Measurements from ENCODE around the gene FHOD3. TPM values are rescaled to one million over a fixed set of nuclear protein-coding genes. Genes with fewer than 3 reads are reported as not detected.

FHOD3 gene
- total RNA-seq, 2 experiments from 2014 or later: not detected

GRCh38 chr18:36769611-36770314 is 472.2 kb downstream of the FHOD3 start:
- DNase-seq: peak; percentile 24
- H3K36me3 Mint-ChIP-seq: no peaks in the 10 kb centered on the region
- H3K9me3 Mint-ChIP-seq: no peaks in the 10 kb centered on the region
- intact Hi-C loops (cut with micrococcal nuclease): no loop called here
- CTCF ChIA-PET: no interaction called here
- POLR2A ChIA-PET: no interaction called here
- H3K4me3 Mint-ChIP-seq: no peak overlapping the region
- peaks cover 7% of the 10 kb centered on the region for H3K4me1 Mint-ChIP-seq (ENCODE audit: low read depth)
- H3K27me3 Mint-ChIP-seq: peaks cover 2% of the 10 kb centered on the region
- no peak overlapping the region for H3K27ac Mint-ChIP-seq

DNA sequence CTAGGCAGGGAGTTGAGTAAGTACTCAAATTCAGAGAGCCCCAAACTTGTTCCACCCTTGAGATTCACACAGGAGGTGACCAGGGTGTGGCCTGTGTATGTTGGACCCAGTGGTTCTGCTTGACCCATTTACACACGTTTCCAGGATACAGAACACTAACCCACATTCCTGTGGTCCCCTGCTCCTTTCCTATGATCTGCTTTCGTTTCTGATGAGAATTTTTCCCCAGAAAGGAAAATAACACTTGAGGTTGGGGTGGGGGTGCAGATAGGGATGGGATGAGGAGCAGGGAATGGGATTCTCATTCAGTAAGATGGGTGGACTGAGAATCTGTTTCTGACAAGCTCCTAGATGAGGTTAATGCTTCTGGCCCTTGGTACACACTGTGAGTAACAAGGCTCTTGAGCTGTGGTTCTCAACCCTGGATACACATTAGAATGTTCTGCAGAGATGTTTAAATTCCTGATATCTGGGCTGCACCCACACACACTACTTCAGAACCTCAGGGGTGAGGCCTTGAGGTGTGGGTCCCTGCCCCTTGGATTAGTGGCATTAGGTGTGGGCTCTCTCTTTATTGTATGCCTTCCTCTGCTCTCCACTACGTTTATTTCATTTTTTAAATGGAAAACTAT is 472.9 kb downstream of the FHOD3 start:
- Mint-ChIP-seq H3K27ac (no peak overlapping the region), H3K4me1 (ENCODE audit: low read depth) (peaks cover 7% of the 10 kb centered on the region), H3K4me3 (no peak overlapping the region), H3K27me3 (peaks cover 2% of the 10 kb centered on the region), H3K9me3 (no peaks in the 10 kb centered on the region), H3K36me3 (no peaks in the 10 kb centered on the region)
- DNase-seq: no peak
- POLR2A ChIA-PET: no interaction called here
- intact Hi-C loops (cut with micrococcal nuclease): no loop called here
- CTCF ChIA-PET: no interaction called here

DNA sequence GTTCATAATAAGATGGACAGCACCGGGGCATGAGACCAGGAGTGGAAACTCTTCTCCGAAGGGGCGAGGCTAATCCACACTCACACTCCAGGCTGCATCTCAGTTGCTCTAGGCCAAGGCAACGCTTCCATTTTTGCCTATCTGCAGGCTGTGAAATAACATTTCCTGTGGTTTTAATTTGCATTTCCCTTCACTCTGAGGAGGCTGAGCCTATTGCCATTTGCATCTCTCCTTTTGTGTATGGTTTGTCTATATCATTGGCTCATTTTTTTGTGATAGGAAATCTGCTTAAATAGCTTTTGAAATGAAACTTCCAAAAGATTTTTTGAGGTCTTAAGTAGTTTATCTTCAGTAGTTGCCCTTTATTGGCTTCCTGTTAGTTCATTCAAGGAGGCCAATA is 473.7 kb downstream of the FHOD3 start:
- DNase-seq: no peak
- POLR2A ChIA-PET: no interaction called here
- Mint-ChIP-seq H3K36me3 (no peaks in the 10 kb centered on the region), H3K27me3 (peaks cover 2% of the 10 kb centered on the region), H3K4me3 (no peak overlapping the region), H3K4me1 (ENCODE audit: low read depth) (peaks cover 7% of the 10 kb centered on the region), H3K9me3 (no peaks in the 10 kb centered on the region), H3K27ac (no peak overlapping the region)
- intact Hi-C loops (cut with micrococcal nuclease): no loop called here
- CTCF ChIA-PET: no interaction called here

DNA sequence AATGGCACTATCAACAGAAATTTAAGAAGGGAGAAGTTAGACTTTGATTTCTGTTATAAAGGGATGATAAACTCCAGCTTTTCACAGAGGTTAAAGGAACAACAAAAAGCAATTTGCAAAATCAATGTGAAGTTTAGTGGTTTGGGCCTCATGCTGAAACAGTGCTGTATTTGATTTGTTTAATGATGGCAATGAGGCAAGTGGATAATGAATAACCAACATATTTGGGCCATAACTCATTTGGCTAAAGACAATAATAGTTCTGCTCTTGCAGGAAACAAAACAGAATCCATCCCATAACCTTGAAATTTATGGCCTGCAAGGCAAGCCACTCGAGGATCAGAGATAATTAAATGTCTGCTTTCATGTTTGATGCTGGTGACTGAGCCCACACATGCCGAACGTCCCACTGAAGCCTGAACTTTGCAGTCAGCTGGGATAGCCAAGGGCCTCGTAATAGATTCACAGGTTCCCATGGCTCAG is 474.8 kb downstream of the FHOD3 start:
- Mint-ChIP-seq H3K36me3 (no peaks in the 10 kb centered on the region), H3K9me3 (no peaks in the 10 kb centered on the region), H3K4me1 (ENCODE audit: low read depth) (peaks cover 7% of the 10 kb centered on the region), H3K27me3 (peaks cover 2% of the 10 kb centered on the region), H3K4me3 (no peak overlapping the region), H3K27ac (no peak overlapping the region)
- no peak for DNase-seq
- intact Hi-C loops (cut with micrococcal nuclease): no loop called here
- ChIA-PET POLR2A (no interaction called here), CTCF (no interaction called here)

DNA sequence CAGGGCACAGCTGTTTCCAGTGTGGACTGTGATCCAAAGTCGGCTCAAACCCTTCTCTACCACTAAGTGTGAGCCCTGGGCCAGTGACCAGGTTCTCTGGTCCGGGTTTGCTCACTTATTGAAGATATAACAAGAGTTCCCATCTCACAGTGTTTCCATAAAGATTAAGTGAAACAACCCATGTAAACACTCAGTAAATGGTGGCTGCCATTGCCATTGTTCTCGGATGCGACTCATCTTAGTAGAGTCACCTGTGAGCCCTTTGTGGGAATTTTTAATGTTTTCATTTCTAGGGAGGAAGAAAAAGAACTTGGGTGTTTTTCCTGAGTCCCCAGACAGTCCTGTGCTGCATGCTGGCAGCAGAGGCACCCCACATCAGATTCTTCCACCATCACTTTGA is 477.9 kb downstream of the FHOD3 start:
- ChIA-PET CTCF (no interaction called here), POLR2A (no interaction called here)
- H3K27ac Mint-ChIP-seq: no peak overlapping the region
- no peak overlapping the region for H3K4me3 Mint-ChIP-seq
- H3K4me1 Mint-ChIP-seq (ENCODE audit: low read depth): peaks cover 7% of the 10 kb centered on the region
- DNase-seq: no peak
- H3K27me3 Mint-ChIP-seq: peaks cover 2% of the 10 kb centered on the region
- no peaks in the 10 kb centered on the region for H3K9me3 Mint-ChIP-seq
- intact Hi-C loops (cut with micrococcal nuclease): no loop called here
- H3K36me3 Mint-ChIP-seq: peaks cover 4% of the 10 kb centered on the region

DNA sequence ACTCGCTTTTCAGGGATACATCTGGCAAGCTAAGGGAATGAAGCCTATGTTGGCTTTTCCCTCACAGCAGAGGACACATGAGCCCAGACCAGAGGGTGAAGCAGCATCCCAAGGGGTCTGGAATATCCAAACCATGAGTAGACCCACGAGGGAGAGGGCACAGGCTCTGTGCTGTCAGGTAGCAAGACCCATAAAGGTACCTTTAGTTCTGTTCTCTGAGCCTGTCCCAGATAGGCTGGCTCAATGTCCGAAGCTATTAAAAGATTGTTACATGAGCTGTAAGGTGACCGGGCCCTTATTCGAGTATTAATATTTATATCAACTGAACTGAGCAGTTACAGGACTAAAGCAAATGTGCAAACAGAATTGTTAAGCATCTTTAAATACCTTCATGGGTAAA is 479.1 kb downstream of the FHOD3 start:
- CTCF ChIA-PET: no interaction called here
- intact Hi-C loops (cut with micrococcal nuclease): no loop called here
- Mint-ChIP-seq H3K36me3 (peaks cover 7% of the 10 kb centered on the region), H3K4me3 (no peak overlapping the region), H3K9me3 (no peaks in the 10 kb centered on the region), H3K4me1 (ENCODE audit: low read depth) (no peaks in the 10 kb centered on the region), H3K27ac (no peak overlapping the region), H3K27me3 (peaks cover 2% of the 10 kb centered on the region)
- POLR2A ChIA-PET: no interaction called here
- no peak for DNase-seq

DNA sequence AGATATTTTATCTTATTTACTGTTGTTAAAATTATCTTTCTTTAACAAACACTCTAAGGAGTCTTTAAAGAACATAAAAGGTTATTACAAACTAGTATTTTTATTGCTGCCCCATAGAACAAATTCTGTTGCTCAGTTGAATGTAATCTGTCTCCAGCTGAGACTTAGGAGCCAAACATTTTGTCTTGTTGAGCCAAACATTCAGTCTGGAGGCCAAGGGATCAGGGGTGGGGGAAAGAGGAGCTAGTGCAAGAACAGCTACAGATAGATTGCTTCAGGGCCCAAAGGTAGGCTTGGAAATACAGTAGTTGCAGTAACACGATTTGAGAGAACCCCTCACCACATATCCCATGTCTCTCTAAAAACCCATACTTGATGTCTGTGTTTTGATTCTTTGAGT is 480.1 kb downstream of the FHOD3 start:
- POLR2A ChIA-PET: no interaction called here
- H3K27ac Mint-ChIP-seq: no peak overlapping the region
- intact Hi-C loops (cut with micrococcal nuclease): no loop called here
- H3K36me3 Mint-ChIP-seq: peaks cover 7% of the 10 kb centered on the region
- H3K4me3 Mint-ChIP-seq: no peak overlapping the region
- H3K9me3 Mint-ChIP-seq: no peaks in the 10 kb centered on the region
- no peak for DNase-seq
- CTCF ChIA-PET: interaction anchor here (1.0 kb wide), 1 partner anchor 90 kb away, joined by 4 read pairs; no protein-coding TSS in a partner anchor
- H3K4me1 Mint-ChIP-seq (ENCODE audit: low read depth): no peaks in the 10 kb centered on the region
- peaks cover 2% of the 10 kb centered on the region for H3K27me3 Mint-ChIP-seq

DNA sequence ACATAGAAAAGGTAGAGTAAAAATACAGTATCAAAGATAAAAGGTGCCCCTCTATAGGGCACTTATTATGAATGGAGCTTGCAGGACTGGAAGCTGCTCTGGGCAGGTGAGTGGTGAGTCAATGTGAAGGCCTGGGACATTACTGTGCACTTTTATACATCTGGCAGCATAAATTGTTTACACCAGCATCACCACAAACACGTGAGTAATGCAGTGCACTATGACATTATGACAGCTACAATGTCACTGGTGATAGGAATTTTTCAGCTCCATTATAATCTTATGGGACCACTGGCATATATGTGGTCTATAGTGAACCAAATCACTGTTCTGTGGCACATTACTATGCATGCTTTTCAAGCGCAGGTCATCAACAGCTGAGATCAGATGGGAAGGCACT is 483.2 kb downstream of the FHOD3 start:
- intact Hi-C loops (cut with micrococcal nuclease): no loop called here
- no peak overlapping the region for H3K4me3 Mint-ChIP-seq
- POLR2A ChIA-PET: no interaction called here
- H3K36me3 Mint-ChIP-seq: peaks cover 10% of the 10 kb centered on the region
- no peaks in the 10 kb centered on the region for H3K27me3 Mint-ChIP-seq
- no peaks in the 10 kb centered on the region for H3K9me3 Mint-ChIP-seq
- no peak overlapping the region for H3K27ac Mint-ChIP-seq
- CTCF ChIA-PET: interaction anchor here (0.5 kb wide), 1 partner anchor 204 kb away, joined by 4 read pairs; no protein-coding TSS in a partner anchor
- no peaks in the 10 kb centered on the region for H3K4me1 Mint-ChIP-seq (ENCODE audit: low read depth)
- no peak for DNase-seq

DNA sequence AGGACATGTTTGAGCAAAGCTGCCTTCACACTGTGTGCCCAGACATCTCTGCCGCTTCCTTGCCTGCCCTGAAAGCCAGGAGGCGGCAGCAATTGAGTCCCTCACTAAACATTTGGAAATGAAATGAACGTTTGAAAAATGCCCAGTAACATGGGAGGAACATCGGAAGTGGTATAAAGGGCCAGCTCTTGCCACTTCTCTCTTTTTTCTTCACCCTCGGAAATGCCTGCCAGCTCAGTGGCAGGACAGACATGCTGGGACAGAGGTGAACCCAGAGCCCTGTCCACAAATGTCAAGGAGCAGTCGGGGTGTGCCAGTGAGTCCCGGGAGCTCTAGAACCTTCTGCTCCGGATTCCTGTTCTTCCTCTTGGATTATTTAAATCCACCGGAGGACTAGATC is 485.2 kb downstream of the FHOD3 start:
- no peaks in the 10 kb centered on the region for H3K9me3 Mint-ChIP-seq
- H3K36me3 Mint-ChIP-seq: peaks cover 16% of the 10 kb centered on the region
- DNase-seq: no peak
- H3K4me1 Mint-ChIP-seq (ENCODE audit: low read depth): no peaks in the 10 kb centered on the region
- no peaks in the 10 kb centered on the region for H3K27me3 Mint-ChIP-seq
- H3K27ac Mint-ChIP-seq: no peak overlapping the region
- intact Hi-C loops (cut with micrococcal nuclease): no loop called here
- ChIA-PET POLR2A (no interaction called here), CTCF (no interaction called here)
- H3K4me3 Mint-ChIP-seq: no peak overlapping the region

GRCh38 chr18:36783792-36784191 is 486.3 kb downstream of the FHOD3 start:
- CTCF ChIA-PET: no interaction called here
- Mint-ChIP-seq H3K4me1 (ENCODE audit: low read depth) (no peaks in the 10 kb centered on the region), H3K27ac (no peak overlapping the region), H3K9me3 (no peaks in the 10 kb centered on the region), H3K36me3 (peaks cover 21% of the 10 kb centered on the region), H3K4me3 (no peak overlapping the region), H3K27me3 (no peaks in the 10 kb centered on the region)
- intact Hi-C loops (cut with micrococcal nuclease): no loop called here
- no peak for DNase-seq
- POLR2A ChIA-PET: no interaction called here

- intact Hi-C loops (cut with micrococcal nuclease): no loop called here
- ChIA-PET POLR2A (no interaction called here), CTCF (no interaction called here)
- H3K4me1 Mint-ChIP-seq (ENCODE audit: low read depth): no peaks in the 10 kb centered on the region
- H3K4me3 Mint-ChIP-seq: no peak overlapping the region
- no peak for DNase-seq
- H3K27ac Mint-ChIP-seq: no peak overlapping the region
- H3K27me3 Mint-ChIP-seq: no peaks in the 10 kb centered on the region
- H3K36me3 Mint-ChIP-seq: peaks cover 37% of the 10 kb centered on the region
- peaks cover 8% of the 10 kb centered on the region for H3K9me3 Mint-ChIP-seq
Observed at GRCh38 chr18:36786686-36787085, 489.2 kb downstream of the FHOD3 start.

DNA sequence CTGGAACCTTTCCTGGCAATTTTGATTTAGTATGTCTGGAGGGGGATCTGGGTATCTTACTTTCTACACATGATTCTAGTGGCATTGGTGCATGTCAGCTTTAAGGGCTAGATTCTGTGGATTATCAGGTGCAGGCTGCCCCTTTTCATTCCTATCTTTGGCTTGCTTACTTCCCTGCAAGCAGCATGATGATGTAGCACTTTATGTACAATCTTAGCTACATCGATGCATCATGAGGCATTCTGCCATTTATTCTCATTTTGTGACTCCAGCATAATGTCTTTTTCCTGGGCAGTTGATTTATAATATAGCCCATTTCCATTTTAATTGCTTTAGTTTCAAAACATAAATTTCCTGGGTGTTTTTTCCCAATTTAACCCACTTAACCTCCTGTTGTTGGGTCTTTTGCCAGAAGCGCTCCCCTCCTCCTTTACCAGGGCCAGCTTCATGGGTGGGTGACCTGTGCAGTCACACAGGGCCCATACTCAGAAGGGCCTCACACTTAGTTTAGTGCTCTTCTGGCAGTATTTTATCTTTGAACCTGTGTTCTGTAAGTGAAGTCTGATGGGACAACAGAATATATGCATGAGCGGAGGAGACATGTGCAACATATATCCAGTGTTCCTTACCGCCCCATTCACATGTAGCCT is 495.2 kb downstream of the FHOD3 start:
- no peak for DNase-seq
- peaks cover 62% of the 10 kb centered on the region for H3K36me3 Mint-ChIP-seq

More for the DNA sequence above, 495.2 kb downstream of the FHOD3 start:
- Mint-ChIP-seq H3K4me3 (no peak overlapping the region), H3K9me3 (peaks cover 8% of the 10 kb centered on the region), H3K27ac (no peak overlapping the region), H3K4me1 (ENCODE audit: low read depth) (no peaks in the 10 kb centered on the region), H3K27me3 (no peaks in the 10 kb centered on the region)
- intact Hi-C loops (cut with micrococcal nuclease): no loop called here
- ChIA-PET POLR2A (interaction anchor here (0.7 kb wide), 1 partner anchor 199 kb away, joined by 3 read pairs; no protein-coding TSS in a partner anchor), CTCF (no interaction called here)
